AG09319 (cell line): ENCODE data around the gene ZNF433.

Source experiments
- DNase-seq: peaks from one replicate; pipeline ENCODE4 v3.0.0-alpha.2; 2010; ENCODE audit warnings: low read depth; ENCODE audit errors: extremely low read depth
- TF ChIP-seq, protein P1 (sequence below): IDR thresholded peaks from 2 replicates; pipeline ENCODE4 v1.5.1; 2011; ENCODE audit warnings: low read depth, mild to moderate bottlenecking, inconsistent platforms, low read length, moderate library complexity

The ZNF433 gene

DNA sequence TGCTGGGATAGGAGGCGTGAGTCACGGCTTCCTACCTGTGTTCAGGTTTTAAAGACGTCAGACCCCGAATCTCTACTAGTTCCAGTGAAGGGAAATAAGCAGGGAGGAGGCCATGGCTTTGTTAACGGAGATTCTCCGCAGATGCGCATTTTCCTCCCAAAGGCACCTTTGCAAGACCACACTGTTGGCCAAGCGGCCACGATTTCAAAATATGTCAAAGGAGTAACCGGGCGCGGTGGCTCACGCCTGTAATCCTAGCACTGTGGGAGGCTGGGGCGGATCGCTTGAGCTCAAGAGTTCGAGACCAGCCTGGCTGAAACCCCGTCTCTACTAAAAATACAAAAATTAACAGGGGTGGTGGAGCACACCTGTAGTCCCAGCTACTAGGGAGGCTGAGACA is 48.7 kb downstream of the ZNF433 start:
- TF ChIP-seq, protein P1, sequence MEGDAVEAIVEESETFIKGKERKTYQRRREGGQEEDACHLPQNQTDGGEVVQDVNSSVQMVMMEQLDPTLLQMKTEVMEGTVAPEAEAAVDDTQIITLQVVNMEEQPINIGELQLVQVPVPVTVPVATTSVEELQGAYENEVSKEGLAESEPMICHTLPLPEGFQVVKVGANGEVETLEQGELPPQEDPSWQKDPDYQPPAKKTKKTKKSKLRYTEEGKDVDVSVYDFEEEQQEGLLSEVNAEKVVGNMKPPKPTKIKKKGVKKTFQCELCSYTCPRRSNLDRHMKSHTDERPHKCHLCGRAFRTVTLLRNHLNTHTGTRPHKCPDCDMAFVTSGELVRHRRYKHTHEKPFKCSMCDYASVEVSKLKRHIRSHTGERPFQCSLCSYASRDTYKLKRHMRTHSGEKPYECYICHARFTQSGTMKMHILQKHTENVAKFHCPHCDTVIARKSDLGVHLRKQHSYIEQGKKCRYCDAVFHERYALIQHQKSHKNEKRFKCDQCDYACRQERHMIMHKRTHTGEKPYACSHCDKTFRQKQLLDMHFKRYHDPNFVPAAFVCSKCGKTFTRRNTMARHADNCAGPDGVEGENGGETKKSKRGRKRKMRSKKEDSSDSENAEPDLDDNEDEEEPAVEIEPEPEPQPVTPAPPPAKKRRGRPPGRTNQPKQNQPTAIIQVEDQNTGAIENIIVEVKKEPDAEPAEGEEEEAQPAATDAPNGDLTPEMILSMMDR: no peak
- DNase-seq: no peak

DNA sequence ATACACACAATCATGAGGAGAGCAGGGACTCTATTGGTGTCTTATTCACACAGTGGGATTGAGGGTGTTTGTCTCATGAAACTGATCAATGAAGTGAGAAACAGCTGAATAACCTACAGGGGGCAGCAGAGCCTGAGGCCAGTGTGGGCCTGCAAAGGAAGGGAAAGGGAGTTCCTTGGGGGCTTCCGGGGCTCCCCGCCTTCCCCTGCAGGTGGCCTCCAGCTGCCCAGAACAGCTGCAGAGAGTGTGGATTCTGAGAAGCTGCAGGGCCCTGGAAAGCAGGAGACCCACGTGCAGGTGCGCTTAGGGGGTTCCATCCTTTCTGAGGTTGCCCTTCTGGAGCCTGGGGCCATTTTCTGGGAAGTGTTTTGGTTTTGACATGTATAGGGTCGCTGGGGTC is 50.5 kb downstream of the ZNF433 start:
- TF ChIP-seq, protein P1: no peak
- DNase-seq: no peak

DNA sequence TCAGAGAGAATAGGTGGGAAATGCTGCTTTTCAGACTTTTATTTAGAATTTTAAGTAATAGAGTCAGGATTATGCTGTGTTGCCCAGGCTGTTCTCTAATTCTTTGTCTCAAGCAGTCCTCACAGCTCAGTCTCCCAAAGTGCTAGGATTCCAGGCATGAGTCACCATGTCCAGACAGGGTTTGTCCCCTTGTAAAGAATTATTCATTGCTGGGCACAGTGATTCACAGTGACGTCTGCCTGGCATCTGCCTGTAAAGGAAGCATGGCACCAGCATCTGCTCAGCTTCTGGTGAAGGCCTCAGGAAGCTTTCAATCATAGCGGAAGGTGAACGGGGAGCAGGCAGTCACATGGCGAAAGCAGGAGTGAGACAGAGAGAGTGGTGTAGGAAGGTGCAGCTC is 53.0 kb downstream of the ZNF433 start:
- TF ChIP-seq, protein P1: no peak
- DNase-seq: no peak

DNA sequence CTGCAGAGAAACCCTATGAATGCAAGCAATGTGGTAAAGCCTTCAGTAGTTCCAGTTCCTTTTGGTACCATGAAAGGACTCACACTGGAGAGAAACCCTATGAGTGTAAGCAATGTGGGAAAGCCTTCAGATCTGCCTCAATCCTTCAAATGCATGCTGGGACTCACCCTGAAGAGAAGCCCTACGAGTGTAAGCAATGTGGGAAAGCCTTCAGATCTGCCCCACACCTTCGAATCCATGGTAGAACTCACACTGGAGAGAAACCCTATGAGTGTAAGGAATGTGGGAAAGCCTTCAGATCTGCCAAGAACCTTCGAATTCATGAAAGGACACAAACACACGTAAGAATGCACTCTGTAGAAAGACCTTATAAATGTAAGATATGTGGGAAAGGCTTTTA is 56.0 kb downstream of the ZNF433 start:
- no peak for DNase-seq
- TF ChIP-seq, protein P1: no peak

DNA sequence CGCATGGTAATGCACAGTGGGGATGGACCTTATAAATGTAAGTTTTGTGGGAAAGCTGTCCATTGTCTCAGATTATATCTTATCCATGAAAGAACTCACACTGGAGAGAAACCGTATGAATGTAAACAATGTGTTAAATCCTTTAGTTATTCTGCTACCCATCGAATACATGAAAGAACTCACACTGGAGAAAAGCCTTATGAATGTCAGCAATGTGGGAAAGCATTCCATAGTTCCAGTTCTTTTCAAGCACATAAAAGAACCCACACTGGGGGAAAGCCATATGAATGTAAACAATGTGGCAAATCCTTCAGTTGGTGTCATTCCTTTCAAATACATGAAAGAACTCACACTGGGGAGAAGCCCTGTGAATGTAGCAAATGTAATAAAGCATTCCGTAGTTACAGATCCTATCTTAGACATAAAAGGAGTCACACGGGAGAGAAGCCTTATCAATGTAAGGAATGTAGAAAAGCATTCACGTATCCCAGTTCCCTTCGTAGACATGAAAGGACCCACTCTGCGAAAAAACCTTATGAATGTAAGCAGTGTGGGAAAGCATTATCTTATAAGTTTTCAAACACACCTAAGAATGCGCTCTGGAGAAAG is 56.9 kb downstream of the ZNF433 start:
- TF ChIP-seq, protein P1: no peak
- DNase-seq: no peak

DNA sequence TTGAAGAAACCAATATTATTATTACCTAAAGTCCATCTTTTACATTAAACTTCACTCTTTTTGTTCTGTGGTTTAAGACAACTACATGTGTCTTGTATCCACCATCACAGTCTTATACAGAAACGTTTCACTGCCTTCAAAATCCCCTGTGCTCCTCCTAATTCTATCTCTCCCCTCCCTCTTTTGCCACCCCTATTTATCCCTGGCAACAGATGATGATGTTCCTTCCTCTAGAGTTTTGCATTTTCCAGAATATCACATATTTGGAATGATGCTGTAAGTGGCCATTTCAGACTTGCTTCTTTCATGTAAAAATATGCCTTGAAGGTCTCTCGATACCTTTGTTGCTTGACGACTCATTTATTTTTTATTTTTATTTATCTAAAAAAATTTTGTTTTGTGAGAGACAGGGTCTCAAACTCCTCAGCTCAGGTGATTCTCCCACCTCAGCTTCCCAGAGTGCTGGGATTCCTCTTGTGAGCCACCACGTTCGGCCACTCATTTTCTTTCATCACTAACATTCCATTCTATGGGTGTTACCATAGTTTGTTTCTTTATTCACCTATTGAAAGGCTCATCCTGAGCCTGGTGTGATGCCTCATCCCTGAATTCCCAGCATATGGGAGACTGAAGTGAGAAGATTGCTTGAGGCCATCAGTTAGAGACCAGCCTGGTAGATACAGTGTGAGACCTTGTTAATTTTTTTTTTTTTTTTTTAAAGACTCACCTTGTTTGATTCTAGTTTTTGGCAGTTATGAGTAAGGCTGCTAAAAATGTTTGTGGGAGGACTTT is 62.3 kb downstream of the ZNF433 start:
- TF ChIP-seq, protein P1: no peak

DNA sequence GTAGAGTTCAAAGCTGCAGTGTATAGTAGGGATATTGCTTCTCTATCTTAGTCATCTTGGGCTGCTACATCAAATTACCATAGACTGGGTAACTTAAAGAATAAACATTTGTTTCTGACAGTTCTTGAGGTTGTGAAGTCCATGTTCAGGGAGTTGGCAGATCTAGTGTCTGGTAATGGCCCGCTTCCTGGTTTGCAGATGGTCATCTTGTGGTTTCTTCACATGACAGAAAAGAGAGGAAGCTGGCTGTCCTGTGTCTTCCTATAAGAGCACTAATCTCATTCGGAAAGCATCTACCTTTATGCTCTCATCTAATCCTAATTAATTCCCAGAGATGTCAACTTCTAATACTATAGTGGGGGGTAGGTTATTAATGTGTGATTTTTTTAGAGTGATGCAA is 64.4 kb downstream of the ZNF433 start:
- TF ChIP-seq, protein P1: no peak
- DNase-seq: no peak

More for the DNA sequence above, 62.3 kb downstream of the ZNF433 start:
- DNase-seq: no peak
